GM18951 (cell line): ENCODE results near the gene HES1.

Experiments used
- POLR2A ChIP-seq: IDR thresholded peaks from 4 replicates; pipeline ENCODE4 v1.6.1; 2011; ENCODE audit warnings: mild to moderate bottlenecking; ENCODE audit not compliant: insufficient read length, insufficient read depth; ENCODE audit errors: extremely low read depth
- in situ Hi-C: fragments of 300-500 bp; cut with MboI; formaldehyde crosslinking; loops from one replicate; pipeline ENCODE4 v1.12.0; 2022; ENCODE audit warnings: low sequenced_read_pairs, mixed read lengths, inconsistent platforms; ENCODE audit not compliant: unreplicated experiment

HES1 gene

GRCh38 chr3:194097141-194097882, 38.6 kb upstream of the HES1 start:
- in situ Hi-C loops, result no loop called here
- TF ChIP-seq POLR2A, result no peak

- in situ Hi-C loops, result no loop called here
- no peak for TF ChIP-seq POLR2A
Measured at GRCh38 chr3:194098081-194098842, 37.7 kb upstream of the HES1 start.

- TF ChIP-seq POLR2A, result no peak
- in situ Hi-C loops, result no loop called here
Measured at GRCh38 chr3:194098843-194099183, 37.1 kb upstream of the HES1 start.

- in situ Hi-C loops, result no loop called here
- no peak for TF ChIP-seq POLR2A
Measured at GRCh38 chr3:194099215-194099614, 36.7 kb upstream of the HES1 start.

- in situ Hi-C loops, result no loop called here
- no peak for TF ChIP-seq POLR2A
Measured at GRCh38 chr3:194100856-194101390, 35.0 kb upstream of the HES1 start.

- in situ Hi-C loops, result no loop called here
- TF ChIP-seq POLR2A, result peak; percentile 33
Measured at GRCh38 chr3:194101592-194102432, 34.1 kb upstream of the HES1 start.

- TF ChIP-seq POLR2A, result no peak
- in situ Hi-C loops, result no loop called here
Measured at GRCh38 chr3:194102436-194102835, 33.5 kb upstream of the HES1 start.

- in situ Hi-C loops, result no loop called here
Measured at GRCh38 chr3:194103505-194103904, 32.4 kb upstream of the HES1 start.

GRCh38 chr3:194103983-194104751, 31.8 kb upstream of the HES1 start:
- in situ Hi-C loops, result no loop called here
- no peak for TF ChIP-seq POLR2A

More at GRCh38 chr3:194103505-194103904, 32.4 kb upstream of the HES1 start:
- no peak for TF ChIP-seq POLR2A

GRCh38 chr3:194105292-194105691, 30.7 kb upstream of the HES1 start:
- TF ChIP-seq POLR2A, result no peak
- in situ Hi-C loops, result no loop called here

GRCh38 chr3:194107107-194107506, 28.8 kb upstream of the HES1 start:
- TF ChIP-seq POLR2A, result no peak
- in situ Hi-C loops, result no loop called here

- no peak for TF ChIP-seq POLR2A
- in situ Hi-C loops, result no loop called here
Measured at GRCh38 chr3:194109192-194109863, 26.6 kb upstream of the HES1 start.
